BE2C (cell line): ENCODE results near the gene CTSZ.

ENCODE experiments used
- DNase-seq: peaks from one replicate; pipeline ENCODE4 v3.0.0-alpha.2; 2020
- H3K27me3 ChIP-seq: fragments of 250-450 bp; sonication (Bioruptor Pico); 2 replicates; pipeline ENCODE4 v1.5.1; 2020; ENCODE audit warnings: mild to moderate bottlenecking
- H3K36me3 ChIP-seq: fragments of 250-450 bp; sonication (Bioruptor Pico); 2 replicates; pipeline ENCODE4 v1.5.1; 2020; ENCODE audit warnings: mild to moderate bottlenecking
- H3K4me1 ChIP-seq: fragments of 250-450 bp; sonication (Bioruptor Pico); 2 replicates; pipeline ENCODE4 v1.5.1; 2020
- H3K4me3 ChIP-seq: 2 replicates; pipeline ENCODE4 v1.5.1; 2011; ENCODE audit warnings: low read depth, low read length
- H3K9me3 ChIP-seq: fragments of 250-450 bp; sonication (Bioruptor Pico); 2 replicates; pipeline ENCODE4 v1.5.1; 2020
- TF ChIP-seq, protein P1 (sequence below): IDR thresholded peaks from 2 replicates; pipeline ENCODE4 v1.5.1; 2012; ENCODE audit warnings: mild to moderate bottlenecking, low read depth, low read length

Gene CTSZ

GRCh38 chr20:59003836-59004492 lies 3.1 kb downstream of the CTSZ start:
- DNase-seq = no peak
- no peaks in the 10 kb centered on the region for H3K4me1 ChIP-seq
- H3K36me3 ChIP-seq = no peaks in the 10 kb centered on the region
- H3K9me3 ChIP-seq = no peaks in the 10 kb centered on the region
- H3K4me3 ChIP-seq = no peak overlapping the region
- TF ChIP-seq, protein P1, sequence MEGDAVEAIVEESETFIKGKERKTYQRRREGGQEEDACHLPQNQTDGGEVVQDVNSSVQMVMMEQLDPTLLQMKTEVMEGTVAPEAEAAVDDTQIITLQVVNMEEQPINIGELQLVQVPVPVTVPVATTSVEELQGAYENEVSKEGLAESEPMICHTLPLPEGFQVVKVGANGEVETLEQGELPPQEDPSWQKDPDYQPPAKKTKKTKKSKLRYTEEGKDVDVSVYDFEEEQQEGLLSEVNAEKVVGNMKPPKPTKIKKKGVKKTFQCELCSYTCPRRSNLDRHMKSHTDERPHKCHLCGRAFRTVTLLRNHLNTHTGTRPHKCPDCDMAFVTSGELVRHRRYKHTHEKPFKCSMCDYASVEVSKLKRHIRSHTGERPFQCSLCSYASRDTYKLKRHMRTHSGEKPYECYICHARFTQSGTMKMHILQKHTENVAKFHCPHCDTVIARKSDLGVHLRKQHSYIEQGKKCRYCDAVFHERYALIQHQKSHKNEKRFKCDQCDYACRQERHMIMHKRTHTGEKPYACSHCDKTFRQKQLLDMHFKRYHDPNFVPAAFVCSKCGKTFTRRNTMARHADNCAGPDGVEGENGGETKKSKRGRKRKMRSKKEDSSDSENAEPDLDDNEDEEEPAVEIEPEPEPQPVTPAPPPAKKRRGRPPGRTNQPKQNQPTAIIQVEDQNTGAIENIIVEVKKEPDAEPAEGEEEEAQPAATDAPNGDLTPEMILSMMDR = no peak
- H3K27me3 ChIP-seq = no peaks in the 10 kb centered on the region

DNA sequence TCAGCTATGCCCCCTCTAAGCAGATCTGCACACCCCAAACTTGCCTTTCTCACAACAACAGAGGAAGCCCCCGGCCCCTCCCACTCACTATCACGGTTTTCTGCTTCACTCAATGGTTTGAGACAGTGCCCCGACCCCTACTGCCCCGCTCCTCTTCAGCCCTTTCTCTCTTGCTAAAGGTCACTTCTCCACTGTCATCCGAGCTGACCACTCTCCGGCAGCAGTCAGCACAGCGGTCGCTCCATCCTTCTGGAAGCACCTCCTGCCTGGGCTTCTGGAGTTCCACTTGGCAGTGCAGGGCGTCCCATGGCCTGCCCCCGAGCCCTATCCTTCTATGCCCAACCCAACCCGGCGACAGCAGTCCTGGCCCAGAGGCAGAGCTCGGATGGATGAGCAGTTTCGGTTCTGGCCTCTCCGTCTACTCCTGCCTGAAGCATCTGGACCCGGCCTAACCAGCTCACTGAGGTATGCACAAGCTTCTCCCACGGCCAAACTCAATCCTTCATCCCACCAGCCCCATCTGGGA lies 4.1 kb downstream of the CTSZ start:
- DNase-seq = no peak
- Histone ChIP-seq H3K36me3 (no peaks in the 10 kb centered on the region), H3K9me3 (no peaks in the 10 kb centered on the region), H3K4me3 (no peak overlapping the region), H3K27me3 (no peaks in the 10 kb centered on the region), H3K4me1 (no peaks in the 10 kb centered on the region)
- TF ChIP-seq, protein P1 = no peak

DNA sequence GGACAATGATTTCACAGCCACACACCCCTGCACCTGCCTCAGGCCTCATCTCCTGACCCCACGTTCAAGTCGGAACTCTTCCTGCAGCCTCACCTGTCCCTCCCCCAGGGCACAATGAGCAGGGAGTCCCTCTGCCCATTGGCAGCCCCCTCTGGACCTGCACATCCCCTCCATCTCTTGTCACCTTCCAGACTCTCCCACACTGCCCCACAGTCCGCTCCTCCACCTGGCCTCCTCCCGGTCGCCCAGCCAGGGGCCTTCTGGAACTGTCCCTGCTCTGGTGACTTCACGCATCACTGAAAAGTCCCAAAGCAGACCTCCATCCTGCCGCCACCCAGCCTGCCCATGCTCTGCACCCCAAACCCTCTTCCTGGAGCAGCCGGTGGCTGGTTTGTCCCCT lies 4.7 kb downstream of the CTSZ start:
- H3K4me3 ChIP-seq = no peak overlapping the region
- H3K27me3 ChIP-seq = no peaks in the 10 kb centered on the region
- no peaks in the 10 kb centered on the region for H3K4me1 ChIP-seq
- no peaks in the 10 kb centered on the region for H3K9me3 ChIP-seq
- TF ChIP-seq, protein P1 = no peak
- no peaks in the 10 kb centered on the region for H3K36me3 ChIP-seq
- DNase-seq = no peak

- Histone ChIP-seq H3K9me3 (no peaks in the 10 kb centered on the region), H3K36me3 (peaks cover 2% of the 10 kb centered on the region; the same call in 1 of the 2 replicates), H3K27me3 (no peaks in the 10 kb centered on the region), H3K4me1 (no peaks in the 10 kb centered on the region), H3K4me3 (no peak overlapping the region)
- no peak for DNase-seq
- TF ChIP-seq, protein P1 = no peak
These were observed 5.4 kb downstream of the CTSZ start for GRCh38 chr20:59001449-59002171.

GRCh38 chr20:59001068-59001448 lies 6.0 kb downstream of the CTSZ start:
- no peaks in the 10 kb centered on the region for H3K9me3 ChIP-seq
- no peaks in the 10 kb centered on the region for H3K4me1 ChIP-seq
- TF ChIP-seq, protein P1 = no peak
- H3K4me3 ChIP-seq = no peak overlapping the region
- no peak for DNase-seq
- H3K27me3 ChIP-seq = no peaks in the 10 kb centered on the region
- peaks cover 6% of the 10 kb centered on the region; the same call in 1 of the 2 replicates for H3K36me3 ChIP-seq

- TF ChIP-seq, protein P1 = no peak
- Histone ChIP-seq H3K9me3 (no peaks in the 10 kb centered on the region), H3K4me1 (no peaks in the 10 kb centered on the region), H3K4me3 (no peak overlapping the region), H3K36me3 (peaks cover 13% of the 10 kb centered on the region), H3K27me3 (no peaks in the 10 kb centered on the region)
- DNase-seq = no peak
These were observed 6.7 kb downstream of the CTSZ start for GRCh38 chr20:59000326-59000725.
